ENCODE data around the gene PRSS27. TPM values are rescaled to one million over a fixed set of nuclear protein-coding genes. Genes with fewer than 3 reads are reported as not detected.
"Not testable (repeated sequence)": the region's sequence is repeated elsewhere in the genome, so short reads cannot be mapped to it uniquely, and the experiment has no call there.

PRSS27 gene
- total RNA-seq, 1 donor from 2014 or later = 0.90 TPM

DNA sequence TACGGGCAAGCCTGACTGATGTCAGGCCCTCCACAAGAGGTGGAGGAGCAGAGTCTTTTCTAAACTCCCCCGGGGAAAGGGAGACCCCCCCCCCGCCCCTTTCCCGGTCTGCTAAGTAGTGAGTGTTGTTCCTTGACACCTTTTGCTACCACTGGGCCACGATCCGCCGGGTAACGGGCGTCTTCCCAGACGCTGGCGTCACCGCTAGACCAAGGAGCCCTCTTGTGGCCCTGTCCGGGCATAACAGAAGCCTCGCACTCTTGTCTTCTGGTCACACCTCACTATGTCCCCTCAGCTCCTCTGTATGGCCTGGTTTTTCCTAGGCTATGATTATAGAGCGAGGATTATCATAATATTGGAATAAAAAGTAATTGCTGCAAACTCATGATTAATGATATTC is 50.0 kb downstream of the PRSS27 start:
- not testable (repeated sequence) for H3K4me3 Mint-ChIP-seq (ENCODE audit: unreplicated experiment); H3K4me1 Mint-ChIP-seq (ENCODE audit: unreplicated experiment)
- peak; percentile 75 for DNase-seq (ENCODE audit: low spot score)

DNA sequence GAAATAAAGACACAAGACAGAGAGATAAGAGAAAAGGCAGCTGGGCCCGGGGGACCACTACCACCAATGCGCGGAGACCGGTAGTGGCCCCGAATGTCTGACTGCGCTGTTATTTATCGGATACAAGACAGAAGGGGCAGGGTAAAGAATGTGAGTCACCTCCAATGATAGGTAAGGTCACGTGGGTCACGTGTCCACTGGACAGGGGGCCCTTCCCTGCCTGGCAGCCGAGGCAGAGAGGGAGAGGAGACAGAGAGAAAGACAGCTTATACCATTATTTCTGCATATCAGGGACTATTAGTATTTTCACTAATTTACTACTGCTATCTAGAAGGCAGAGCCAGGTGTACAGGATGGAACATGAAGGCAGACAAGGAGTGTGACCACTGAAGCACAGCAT is 50.4 kb downstream of the PRSS27 start:
- H3K27me3 Mint-ChIP-seq (ENCODE audit: unreplicated experiment); H3K4me3 Mint-ChIP-seq (ENCODE audit: unreplicated experiment); H3K9me3 Mint-ChIP-seq (ENCODE audit: unreplicated experiment); H3K27ac Mint-ChIP-seq (ENCODE audit: unreplicated experiment); H3K4me1 Mint-ChIP-seq (ENCODE audit: unreplicated experiment); DNase-seq (ENCODE audit: low spot score); H3K36me3 Mint-ChIP-seq (ENCODE audit: low read depth, unreplicated experiment): not testable (repeated sequence)

More for the DNA sequence above, 50.0 kb downstream of the PRSS27 start:
- H3K27ac Mint-ChIP-seq (ENCODE audit: unreplicated experiment); H3K27me3 Mint-ChIP-seq (ENCODE audit: unreplicated experiment); H3K36me3 Mint-ChIP-seq (ENCODE audit: low read depth, unreplicated experiment); H3K9me3 Mint-ChIP-seq (ENCODE audit: unreplicated experiment): not testable (repeated sequence)
- TF ChIP-seq, protein P1, sequence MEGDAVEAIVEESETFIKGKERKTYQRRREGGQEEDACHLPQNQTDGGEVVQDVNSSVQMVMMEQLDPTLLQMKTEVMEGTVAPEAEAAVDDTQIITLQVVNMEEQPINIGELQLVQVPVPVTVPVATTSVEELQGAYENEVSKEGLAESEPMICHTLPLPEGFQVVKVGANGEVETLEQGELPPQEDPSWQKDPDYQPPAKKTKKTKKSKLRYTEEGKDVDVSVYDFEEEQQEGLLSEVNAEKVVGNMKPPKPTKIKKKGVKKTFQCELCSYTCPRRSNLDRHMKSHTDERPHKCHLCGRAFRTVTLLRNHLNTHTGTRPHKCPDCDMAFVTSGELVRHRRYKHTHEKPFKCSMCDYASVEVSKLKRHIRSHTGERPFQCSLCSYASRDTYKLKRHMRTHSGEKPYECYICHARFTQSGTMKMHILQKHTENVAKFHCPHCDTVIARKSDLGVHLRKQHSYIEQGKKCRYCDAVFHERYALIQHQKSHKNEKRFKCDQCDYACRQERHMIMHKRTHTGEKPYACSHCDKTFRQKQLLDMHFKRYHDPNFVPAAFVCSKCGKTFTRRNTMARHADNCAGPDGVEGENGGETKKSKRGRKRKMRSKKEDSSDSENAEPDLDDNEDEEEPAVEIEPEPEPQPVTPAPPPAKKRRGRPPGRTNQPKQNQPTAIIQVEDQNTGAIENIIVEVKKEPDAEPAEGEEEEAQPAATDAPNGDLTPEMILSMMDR (IDR thresholded peaks at IDR 0.05; ENCODE audit: unreplicated experiment) = peak; percentile 45

DNA sequence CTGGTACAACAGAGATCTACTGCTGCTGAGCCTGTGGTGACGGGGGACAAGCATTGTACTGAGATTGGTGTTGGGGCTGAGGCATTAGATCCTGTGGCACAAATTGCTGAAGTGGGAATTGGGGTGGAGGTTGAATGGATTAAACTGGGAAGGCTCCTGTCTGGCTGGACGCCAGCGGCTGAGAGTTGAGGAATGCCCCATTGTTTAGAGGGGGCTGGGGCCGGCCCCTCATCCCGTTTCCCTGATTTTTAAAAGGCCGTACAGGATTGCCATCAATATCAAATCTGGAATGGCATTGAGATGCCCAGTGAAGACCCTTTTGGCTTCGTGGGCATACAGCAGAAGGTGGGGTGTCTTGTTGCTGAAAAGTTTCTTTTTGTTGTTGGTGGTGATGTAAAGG is 53.4 kb downstream of the PRSS27 start:
- DNase-seq (ENCODE audit: low spot score); H3K9me3 Mint-ChIP-seq (ENCODE audit: unreplicated experiment); H3K4me1 Mint-ChIP-seq (ENCODE audit: unreplicated experiment); H3K27me3 Mint-ChIP-seq (ENCODE audit: unreplicated experiment); H3K4me3 Mint-ChIP-seq (ENCODE audit: unreplicated experiment); H3K27ac Mint-ChIP-seq (ENCODE audit: unreplicated experiment); H3K36me3 Mint-ChIP-seq (ENCODE audit: low read depth, unreplicated experiment): not testable (repeated sequence)

DNA sequence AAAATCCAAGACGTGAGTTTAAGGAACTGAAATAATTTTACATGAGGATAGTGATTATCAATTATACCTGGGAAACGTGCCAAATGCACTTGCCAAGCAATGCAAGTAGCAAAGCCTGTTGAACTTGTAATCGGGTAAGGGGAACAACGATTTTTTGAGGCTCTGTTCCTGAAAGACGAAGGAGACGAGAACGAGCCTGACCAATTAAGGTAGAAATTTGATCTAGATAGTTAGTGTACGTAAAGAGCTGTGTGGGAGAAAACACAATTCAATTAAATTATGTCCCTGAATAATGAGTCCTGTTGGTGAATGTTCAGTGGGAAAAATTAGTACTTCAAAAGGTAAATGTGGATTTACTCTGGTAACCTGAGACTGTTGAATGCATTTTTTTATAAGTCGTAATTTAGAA is 55.4 kb downstream of the PRSS27 start:
- TF ChIP-seq, protein P1 (IDR thresholded peaks at IDR 0.05; ENCODE audit: unreplicated experiment) = no peak
- H3K27me3 Mint-ChIP-seq (ENCODE audit: unreplicated experiment) = peaks cover 2% of the 10 kb centered on the region
- no peak overlapping the region for H3K4me3 Mint-ChIP-seq (ENCODE audit: unreplicated experiment)
- H3K4me1 Mint-ChIP-seq (ENCODE audit: unreplicated experiment) = no peaks in the 10 kb centered on the region
- peaks cover 10% of the 10 kb centered on the region for H3K36me3 Mint-ChIP-seq (ENCODE audit: low read depth, unreplicated experiment)
- no peaks in the 10 kb centered on the region for H3K9me3 Mint-ChIP-seq (ENCODE audit: unreplicated experiment)
- no peak overlapping the region for H3K27ac Mint-ChIP-seq (ENCODE audit: unreplicated experiment)
- DNase-seq (ENCODE audit: low spot score) = no peak

DNA sequence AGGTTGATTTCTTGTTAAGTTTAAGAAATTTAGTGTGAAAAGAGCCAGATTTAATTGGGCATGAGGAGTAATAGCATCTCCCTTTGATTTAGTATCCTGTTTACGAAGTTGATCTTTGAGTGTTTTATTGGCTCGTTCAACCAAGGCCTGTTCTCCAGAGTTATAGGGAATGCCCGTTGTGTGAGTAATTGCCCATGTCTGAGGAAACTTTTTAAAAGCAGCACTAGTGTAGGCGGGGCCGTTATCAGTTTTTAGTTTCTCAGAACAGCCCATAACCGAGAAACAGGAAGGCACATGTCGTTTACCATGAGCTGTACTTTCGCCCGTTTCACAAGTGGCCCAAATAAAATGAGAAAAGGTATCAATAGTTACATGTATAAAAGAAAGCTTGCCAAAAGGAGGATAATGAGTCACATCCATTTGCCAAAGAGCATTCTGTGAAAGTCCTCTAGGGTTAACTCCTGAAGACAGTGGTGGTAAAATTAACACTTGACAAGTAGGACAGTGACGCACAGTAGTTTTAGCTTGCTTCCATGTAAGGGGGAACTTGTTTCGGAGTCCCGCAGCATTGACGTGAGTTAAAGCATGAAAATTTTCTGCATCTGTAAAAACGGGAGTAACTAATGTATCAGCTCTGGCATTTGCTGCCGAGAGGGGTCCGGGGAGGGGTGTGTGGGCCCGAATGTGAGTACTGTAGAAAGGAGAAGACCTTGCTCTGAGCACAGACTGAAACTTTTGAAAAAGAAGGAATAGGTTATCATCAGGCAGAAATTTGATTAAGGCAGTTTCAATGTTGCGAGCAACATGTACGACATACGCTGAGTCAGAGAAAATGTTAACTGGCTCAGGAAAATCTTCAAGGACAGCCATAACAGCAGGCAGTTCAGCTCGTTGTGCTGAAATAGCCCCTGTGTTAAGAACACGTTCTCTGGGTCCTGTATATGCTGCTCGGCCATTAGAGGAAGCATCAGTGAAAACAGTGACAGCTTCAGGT is 56.2 kb downstream of the PRSS27 start:
- TF ChIP-seq, protein P1 (IDR thresholded peaks at IDR 0.05; ENCODE audit: unreplicated experiment) = no peak
- H3K4me1 Mint-ChIP-seq (ENCODE audit: unreplicated experiment) = no peaks in the 10 kb centered on the region
- DNase-seq (ENCODE audit: low spot score) = no peak
- no peak overlapping the region for H3K27ac Mint-ChIP-seq (ENCODE audit: unreplicated experiment)
- no peaks in the 10 kb centered on the region for H3K9me3 Mint-ChIP-seq (ENCODE audit: unreplicated experiment)
- H3K36me3 Mint-ChIP-seq (ENCODE audit: low read depth, unreplicated experiment) = peaks cover 9% of the 10 kb centered on the region
- H3K4me3 Mint-ChIP-seq (ENCODE audit: unreplicated experiment) = no peak overlapping the region
- no peaks in the 10 kb centered on the region for H3K27me3 Mint-ChIP-seq (ENCODE audit: unreplicated experiment)

Other genes starting within 250 kb of the PRSS27 start
- gene NTN3, start 248.9 kb downstream of the PRSS27 start, total RNA-seq (ENCODE audit: unreplicated experiment) = not detected
- gene TBC1D24, start 245.1 kb downstream of the PRSS27 start, total RNA-seq (ENCODE audit: unreplicated experiment) = 17.3 TPM
- 157 TPM for gene ATP6V0C, start 206.3 kb downstream of the PRSS27 start, total RNA-seq (ENCODE audit: unreplicated experiment)
- 53.3 TPM for gene AMDHD2, start 199.9 kb downstream of the PRSS27 start, total RNA-seq (ENCODE audit: unreplicated experiment)
- gene CEMP1, start 188.8 kb downstream of the PRSS27 start, total RNA-seq (ENCODE audit: unreplicated experiment) = not detected
- gene PDPK1, start 182.2 kb downstream of the PRSS27 start, total RNA-seq (ENCODE audit: unreplicated experiment) = 33.6 TPM
- gene KCTD5, start 37.7 kb downstream of the PRSS27 start, total RNA-seq (ENCODE audit: unreplicated experiment) = 24.3 TPM
- gene SRRM2, start 32.4 kb upstream of the PRSS27 start, total RNA-seq (ENCODE audit: unreplicated experiment) = 456 TPM
- gene ELOB, start 57.1 kb upstream of the PRSS27 start, total RNA-seq (ENCODE audit: unreplicated experiment) = 195 TPM
- gene PRSS33, start 67.3 kb upstream of the PRSS27 start, total RNA-seq (ENCODE audit: unreplicated experiment) = not detected
- gene PRSS41, start 78.2 kb upstream of the PRSS27 start, total RNA-seq (ENCODE audit: unreplicated experiment) = not detected
- gene PRSS21, start 97.0 kb upstream of the PRSS27 start, total RNA-seq (ENCODE audit: unreplicated experiment) = not detected
- gene ZG16B, start 110.1 kb upstream of the PRSS27 start, total RNA-seq (ENCODE audit: unreplicated experiment) = 1.3 TPM
- gene PRSS22, start 137.9 kb upstream of the PRSS27 start, total RNA-seq (ENCODE audit: unreplicated experiment) = 0.59 TPM
- 24.9 TPM for gene FLYWCH2, start 163.0 kb upstream of the PRSS27 start, total RNA-seq (ENCODE audit: unreplicated experiment)
- gene FLYWCH1, start 191.7 kb upstream of the PRSS27 start, total RNA-seq (ENCODE audit: unreplicated experiment) = 50.8 TPM
- gene KREMEN2, start 244.1 kb upstream of the PRSS27 start, total RNA-seq (ENCODE audit: unreplicated experiment) = not detected
- gene PAQR4, start 249.1 kb upstream of the PRSS27 start, total RNA-seq (ENCODE audit: unreplicated experiment) = 11.8 TPM

Data from endothelial cell (in vitro differentiated cells).